ENCODE measurements around the gene KIF20A.

DNA sequence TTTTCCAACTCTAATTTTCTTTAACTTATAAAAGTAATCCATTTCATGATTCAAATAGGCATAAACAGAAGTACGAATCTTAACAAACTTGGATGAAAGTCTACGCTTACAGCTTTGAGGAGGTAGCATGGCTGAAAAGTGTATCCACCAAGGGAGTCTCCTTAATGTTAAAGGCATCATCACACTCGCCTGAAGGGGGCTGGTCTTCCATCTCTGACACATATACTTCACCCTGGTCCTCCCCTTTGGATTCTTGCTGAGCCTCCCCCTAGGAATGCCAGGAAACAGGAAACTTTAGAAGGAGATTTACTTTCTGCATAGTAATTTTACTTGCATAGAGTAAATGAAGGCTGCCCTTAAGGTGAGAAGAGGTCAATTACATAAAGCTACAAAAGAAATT is 29.4 kb upstream of the KIF20A start:
- TF ChIP-seq, protein P1, sequence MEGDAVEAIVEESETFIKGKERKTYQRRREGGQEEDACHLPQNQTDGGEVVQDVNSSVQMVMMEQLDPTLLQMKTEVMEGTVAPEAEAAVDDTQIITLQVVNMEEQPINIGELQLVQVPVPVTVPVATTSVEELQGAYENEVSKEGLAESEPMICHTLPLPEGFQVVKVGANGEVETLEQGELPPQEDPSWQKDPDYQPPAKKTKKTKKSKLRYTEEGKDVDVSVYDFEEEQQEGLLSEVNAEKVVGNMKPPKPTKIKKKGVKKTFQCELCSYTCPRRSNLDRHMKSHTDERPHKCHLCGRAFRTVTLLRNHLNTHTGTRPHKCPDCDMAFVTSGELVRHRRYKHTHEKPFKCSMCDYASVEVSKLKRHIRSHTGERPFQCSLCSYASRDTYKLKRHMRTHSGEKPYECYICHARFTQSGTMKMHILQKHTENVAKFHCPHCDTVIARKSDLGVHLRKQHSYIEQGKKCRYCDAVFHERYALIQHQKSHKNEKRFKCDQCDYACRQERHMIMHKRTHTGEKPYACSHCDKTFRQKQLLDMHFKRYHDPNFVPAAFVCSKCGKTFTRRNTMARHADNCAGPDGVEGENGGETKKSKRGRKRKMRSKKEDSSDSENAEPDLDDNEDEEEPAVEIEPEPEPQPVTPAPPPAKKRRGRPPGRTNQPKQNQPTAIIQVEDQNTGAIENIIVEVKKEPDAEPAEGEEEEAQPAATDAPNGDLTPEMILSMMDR (IDR thresholded peaks at IDR 0.05; ENCODE audit: low read depth, low read length): no peak
- TF ChIP-seq POLR2A (IDR thresholded peaks at IDR 0.05; ENCODE audit: extremely low read depth, insufficient read length) (no peak), MYC (IDR thresholded peaks at IDR 0.05; ENCODE audit: low read depth, low read length) (no peak)
- TF ChIP-seq, protein P2, sequence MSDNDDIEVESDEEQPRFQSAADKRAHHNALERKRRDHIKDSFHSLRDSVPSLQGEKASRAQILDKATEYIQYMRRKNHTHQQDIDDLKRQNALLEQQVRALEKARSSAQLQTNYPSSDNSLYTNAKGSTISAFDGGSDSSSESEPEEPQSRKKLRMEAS (IDR thresholded peaks at IDR 0.05; ENCODE audit: low read depth, low read length): no peak
